GM18861 (cell line): ENCODE results near the gene ZBTB20.
"Not testable (repeated sequence)": the region's sequence is repeated elsewhere in the genome, so short reads cannot be mapped to it uniquely, and the experiment has no call there.

ENCODE experiments used
- ATAC-seq: cut with Tn5 transposase; IDR thresholded peaks from one replicate; pipeline ENCODE4 v1.9.1; 2021; ENCODE audit not compliant: unreplicated experiment

The ZBTB20 gene

GRCh38 chr3:115147329-115148141, 447 bp upstream of the ZBTB20 start:
- ATAC-seq: peak; percentile 73

GRCh38 chr3:115146032-115146417, 1.1 kb downstream of the ZBTB20 start:
- ATAC-seq: peak; percentile 8

- no peak for ATAC-seq
Measured at GRCh38 chr3:115141033-115141757, 5.9 kb downstream of the ZBTB20 start.

GRCh38 chr3:115139072-115139471, 8.0 kb downstream of the ZBTB20 start:
- ATAC-seq: no peak

- no peak for ATAC-seq
Measured at GRCh38 chr3:115134648-115135347, 12.3 kb downstream of the ZBTB20 start.

- ATAC-seq: no peak
Measured at GRCh38 chr3:115127208-115127607, 19.9 kb downstream of the ZBTB20 start.

- no peak for ATAC-seq
Measured at GRCh38 chr3:115120597-115120996, 26.5 kb downstream of the ZBTB20 start.

GRCh38 chr3:115113367-115113766, 33.7 kb downstream of the ZBTB20 start:
- no peak for ATAC-seq

- ATAC-seq: no peak
Measured at GRCh38 chr3:115111632-115112031, 35.5 kb downstream of the ZBTB20 start.

- no peak for ATAC-seq
Measured at GRCh38 chr3:115110830-115111229, 36.3 kb downstream of the ZBTB20 start.

GRCh38 chr3:115110066-115110465, 37.0 kb downstream of the ZBTB20 start:
- not testable (repeated sequence) for ATAC-seq

- no peak for ATAC-seq
Measured at GRCh38 chr3:115108614-115109013, 38.5 kb downstream of the ZBTB20 start.

- ATAC-seq: no peak
Measured at GRCh38 chr3:115102046-115102445, 45.0 kb downstream of the ZBTB20 start.

- ATAC-seq: no peak
Measured at GRCh38 chr3:115100806-115101205, 46.3 kb downstream of the ZBTB20 start.

- ATAC-seq: no peak
Measured at GRCh38 chr3:115099986-115100571, 47.0 kb downstream of the ZBTB20 start.

- ATAC-seq: no peak
Measured at GRCh38 chr3:115099134-115099985, 47.7 kb downstream of the ZBTB20 start.

GRCh38 chr3:115098354-115099073, 48.6 kb downstream of the ZBTB20 start:
- ATAC-seq: no peak

- ATAC-seq: no peak
Measured at GRCh38 chr3:115095236-115095635, 51.9 kb downstream of the ZBTB20 start.

- peak; percentile 62 for ATAC-seq
Measured at GRCh38 chr3:115092220-115092791, 54.8 kb downstream of the ZBTB20 start.
